Memory B cell (primary cell): ENCODE measurements around the gene MED15.

Experiments used
- ATAC-seq: fragments of 150-1000 bp; cut with Tn5 transposase; 2 replicates; pipeline ENCODE4 v1.10.0; 2021; ENCODE audit warnings: low read depth, mild to moderate bottlenecking, moderate library complexity
- DNase-seq, 2 donors: peaks; one replicate each; pipeline ENCODE4 v3.0.0; 2022; ENCODE audit warnings: low spot score in 2 of 2
- H3K27ac Mint-ChIP-seq: one replicate; pipeline ENCODE4 v1.8.0; 2022; ENCODE audit warnings: mild to moderate bottlenecking, moderate library complexity, mixed read lengths
- H3K27me3 Mint-ChIP-seq: one replicate; pipeline ENCODE4 v1.8.0; 2022; ENCODE audit warnings: mixed read lengths
- H3K36me3 Mint-ChIP-seq: one replicate; pipeline ENCODE4 v1.8.0; 2022; ENCODE audit warnings: mild to moderate bottlenecking, mixed read lengths
- H3K4me1 Mint-ChIP-seq: one replicate; pipeline ENCODE4 v1.8.0; 2022; ENCODE audit warnings: mixed read lengths
- H3K4me3 Mint-ChIP-seq: one replicate; pipeline ENCODE4 v1.8.0; 2022; ENCODE audit warnings: mild to moderate bottlenecking, moderate library complexity, mixed read lengths
- H3K9me3 Mint-ChIP-seq: one replicate; pipeline ENCODE4 v1.8.0; 2022; ENCODE audit warnings: mixed read lengths

MED15 gene

GRCh38 chr22:20567993-20568417 lies 60.6 kb downstream of the MED15 start:
- peaks cover 21% of the 10 kb centered on the region for H3K4me1 Mint-ChIP-seq
- no peak overlapping the region for H3K27ac Mint-ChIP-seq
- peaks cover 13% of the 10 kb centered on the region for H3K36me3 Mint-ChIP-seq
- ATAC-seq (no peak), DNase-seq (no peak)
- no peak overlapping the region for H3K4me3 Mint-ChIP-seq
- no peaks in the 10 kb centered on the region for H3K9me3 Mint-ChIP-seq
- H3K27me3 Mint-ChIP-seq, result no peaks in the 10 kb centered on the region

GRCh38 chr22:20568502-20569058 lies 61.2 kb downstream of the MED15 start:
- Mint-ChIP-seq H3K36me3 (peaks cover 18% of the 10 kb centered on the region), H3K4me1 (peaks cover 21% of the 10 kb centered on the region), H3K27me3 (no peaks in the 10 kb centered on the region), H3K4me3 (no peak overlapping the region), H3K27ac (peak overlapping the region; percentile 67), H3K9me3 (no peaks in the 10 kb centered on the region)
- no peak for ATAC-seq
- no peak for DNase-seq

GRCh38 chr22:20569059-20570058 lies 61.9 kb downstream of the MED15 start:
- ATAC-seq (peak; percentile 94), DNase-seq (peak in 1 of 2 donors; percentile 42)
- Mint-ChIP-seq H3K27ac (peak overlapping the region; percentile 67), H3K9me3 (no peaks in the 10 kb centered on the region), H3K4me3 (no peak overlapping the region), H3K27me3 (no peaks in the 10 kb centered on the region), H3K4me1 (peaks cover 21% of the 10 kb centered on the region), H3K36me3 (peaks cover 25% of the 10 kb centered on the region)

- H3K27me3 Mint-ChIP-seq, result no peaks in the 10 kb centered on the region
- H3K9me3 Mint-ChIP-seq, result no peaks in the 10 kb centered on the region
- H3K27ac Mint-ChIP-seq, result no peak overlapping the region
- no peak overlapping the region for H3K4me3 Mint-ChIP-seq
- no peak for ATAC-seq
- DNase-seq, result no peak
- H3K4me1 Mint-ChIP-seq, result peaks cover 21% of the 10 kb centered on the region
- H3K36me3 Mint-ChIP-seq, result peaks cover 29% of the 10 kb centered on the region
Measured at GRCh38 chr22:20571078-20571503, 63.7 kb downstream of the MED15 start.

DNA sequence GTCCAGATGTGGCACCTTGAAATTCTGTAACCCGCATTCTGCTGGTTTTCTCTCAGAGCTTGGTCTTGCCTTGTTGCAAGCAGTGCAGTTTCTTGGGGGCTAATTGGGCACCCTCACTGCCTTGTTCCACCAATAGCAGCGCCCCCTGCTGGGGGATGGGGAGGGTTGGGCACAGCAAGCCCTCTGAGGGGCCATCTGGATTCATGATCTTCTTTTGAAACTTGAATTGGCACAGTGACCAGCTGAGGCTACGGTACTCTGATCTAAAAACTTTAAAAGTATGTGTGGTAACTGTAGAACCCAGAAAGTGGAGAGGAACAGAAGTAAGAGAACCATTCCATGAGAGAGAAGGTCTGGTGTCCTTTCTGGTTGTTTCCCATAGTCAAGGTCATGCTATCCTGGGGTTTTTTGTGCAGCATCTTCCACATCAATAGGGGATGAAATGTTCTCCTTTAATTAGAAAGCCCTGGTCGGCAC lies 64.2 kb downstream of the MED15 start:
- Mint-ChIP-seq H3K4me1 (peaks cover 23% of the 10 kb centered on the region), H3K9me3 (no peaks in the 10 kb centered on the region), H3K27ac (no peak overlapping the region), H3K36me3 (peaks cover 26% of the 10 kb centered on the region), H3K4me3 (no peak overlapping the region), H3K27me3 (no peaks in the 10 kb centered on the region)
- peak; percentile 50 to 60 for DNase-seq
- no peak for ATAC-seq

GRCh38 chr22:20572132-20572802 lies 64.9 kb downstream of the MED15 start:
- peaks cover 24% of the 10 kb centered on the region for H3K36me3 Mint-ChIP-seq
- H3K9me3 Mint-ChIP-seq, result no peaks in the 10 kb centered on the region
- DNase-seq (no peak), ATAC-seq (no peak)
- H3K27me3 Mint-ChIP-seq, result no peaks in the 10 kb centered on the region
- H3K4me3 Mint-ChIP-seq, result no peak overlapping the region
- H3K4me1 Mint-ChIP-seq, result peaks cover 25% of the 10 kb centered on the region
- H3K27ac Mint-ChIP-seq, result no peak overlapping the region

DNA sequence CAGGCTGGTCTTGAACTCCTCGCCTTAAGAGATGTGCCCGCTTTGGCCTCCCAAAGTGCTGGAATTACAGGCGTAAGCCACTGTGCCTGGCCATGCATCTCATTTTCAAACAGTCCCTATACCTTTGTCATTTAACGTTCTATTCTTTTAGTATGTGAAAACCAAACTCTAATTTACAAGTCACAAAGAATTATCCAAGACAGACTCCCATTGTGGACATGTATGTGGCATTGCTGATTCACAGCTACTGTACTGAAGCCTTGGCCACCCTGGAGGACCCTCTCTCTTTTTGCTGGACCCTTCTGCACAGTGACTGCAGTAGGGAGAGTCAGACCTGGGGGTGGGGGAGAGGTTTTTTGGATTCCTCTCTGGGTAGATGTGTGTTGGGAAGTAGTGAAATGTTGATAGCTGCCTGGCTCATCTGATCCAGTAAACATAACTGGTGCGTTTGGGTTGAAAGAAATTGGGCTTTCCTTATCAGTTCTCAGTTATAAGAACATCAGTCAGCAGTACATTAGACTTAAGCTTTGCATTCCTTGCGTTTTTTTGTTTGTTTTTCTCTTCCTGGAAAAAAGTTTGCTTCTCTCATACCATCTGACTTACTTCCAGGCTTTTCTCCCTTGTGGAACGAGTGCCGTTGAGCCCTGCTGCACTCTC lies 65.9 kb downstream of the MED15 start:
- no peak for DNase-seq
- Mint-ChIP-seq H3K27me3 (no peaks in the 10 kb centered on the region), H3K4me1 (peaks cover 24% of the 10 kb centered on the region), H3K4me3 (no peak overlapping the region), H3K27ac (no peak overlapping the region), H3K36me3 (peaks cover 24% of the 10 kb centered on the region), H3K9me3 (no peaks in the 10 kb centered on the region)
- no peak for ATAC-seq

- Mint-ChIP-seq H3K4me3 (no peak overlapping the region), H3K36me3 (peaks cover 27% of the 10 kb centered on the region), H3K4me1 (peaks cover 17% of the 10 kb centered on the region), H3K27me3 (no peaks in the 10 kb centered on the region), H3K27ac (no peak overlapping the region), H3K9me3 (no peaks in the 10 kb centered on the region)
- DNase-seq (no peak), ATAC-seq (no peak)
Measured at GRCh38 chr22:20573833-20574615, 66.6 kb downstream of the MED15 start.

DNA sequence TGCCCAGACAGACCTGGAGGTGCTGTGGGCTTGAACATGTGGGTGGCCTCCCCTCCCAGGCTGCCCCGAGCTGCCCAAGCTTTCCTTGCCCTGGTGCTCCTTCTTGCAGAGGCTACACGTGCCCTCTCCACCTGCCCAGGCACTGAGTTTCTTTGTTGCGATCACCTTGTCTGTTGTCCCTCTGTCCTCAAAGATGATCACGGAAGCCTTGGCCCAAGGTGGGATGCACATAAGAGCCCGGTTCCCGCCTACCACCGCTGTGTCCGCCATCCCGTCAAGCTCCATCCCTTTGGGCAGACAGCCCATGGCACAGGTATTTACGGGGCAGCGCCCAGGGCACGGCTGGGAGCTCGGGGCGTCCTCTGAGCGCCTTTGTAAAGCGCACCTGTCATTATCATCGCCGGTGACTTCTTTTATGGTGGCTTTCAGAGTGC lies 67.5 kb downstream of the MED15 start:
- no peaks in the 10 kb centered on the region for H3K9me3 Mint-ChIP-seq
- no peak for DNase-seq
- H3K4me3 Mint-ChIP-seq, result no peak overlapping the region
- H3K4me1 Mint-ChIP-seq, result peaks cover 10% of the 10 kb centered on the region
- ATAC-seq, result no peak
- H3K36me3 Mint-ChIP-seq, result peaks cover 25% of the 10 kb centered on the region
- no peaks in the 10 kb centered on the region for H3K27me3 Mint-ChIP-seq
- peak overlapping the region; percentile 64 for H3K27ac Mint-ChIP-seq

DNA sequence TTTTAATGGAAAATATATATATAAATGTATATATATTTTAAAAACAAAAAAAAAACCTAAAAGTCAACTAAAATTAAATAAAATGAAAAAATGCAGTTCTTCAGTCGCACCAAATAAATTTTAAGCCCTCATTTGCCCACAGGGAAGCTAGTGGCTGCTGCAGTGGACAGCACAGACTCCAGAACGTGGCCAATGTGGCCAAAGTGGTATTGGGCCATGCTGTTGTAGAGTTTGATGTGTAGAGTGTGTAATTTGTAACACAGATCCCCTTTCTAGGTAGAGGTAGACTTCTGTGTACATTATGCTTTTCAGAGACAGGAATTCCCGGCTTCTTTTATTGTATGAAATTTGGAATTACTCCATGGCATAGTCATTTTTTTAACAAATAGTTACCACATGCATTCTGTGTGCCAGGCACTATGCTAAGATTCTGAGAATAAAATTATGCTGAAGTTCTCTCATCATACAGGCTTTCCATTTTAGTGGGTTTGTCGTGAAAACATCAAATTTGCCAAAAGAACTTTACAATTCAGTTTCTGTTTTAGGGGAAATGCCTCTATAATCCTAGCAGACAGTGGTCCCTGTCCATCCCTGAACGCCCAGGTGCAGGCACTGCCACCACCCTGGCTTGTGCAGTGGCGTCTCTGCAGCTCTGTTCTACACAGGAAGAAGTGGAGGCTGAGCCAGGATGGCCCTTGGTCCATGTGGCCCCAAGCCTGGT lies 68.5 kb downstream of the MED15 start:
- Mint-ChIP-seq H3K4me3 (no peak overlapping the region), H3K4me1 (peaks cover 8% of the 10 kb centered on the region), H3K27me3 (no peaks in the 10 kb centered on the region), H3K36me3 (peaks cover 25% of the 10 kb centered on the region), H3K9me3 (no peaks in the 10 kb centered on the region), H3K27ac (peak overlapping the region; percentile 22)
- ATAC-seq (no peak), DNase-seq (no peak)

GRCh38 chr22:20576445-20576816 lies 69.0 kb downstream of the MED15 start:
- Mint-ChIP-seq H3K36me3 (peaks cover 25% of the 10 kb centered on the region), H3K27ac (no peak overlapping the region)

DNA sequence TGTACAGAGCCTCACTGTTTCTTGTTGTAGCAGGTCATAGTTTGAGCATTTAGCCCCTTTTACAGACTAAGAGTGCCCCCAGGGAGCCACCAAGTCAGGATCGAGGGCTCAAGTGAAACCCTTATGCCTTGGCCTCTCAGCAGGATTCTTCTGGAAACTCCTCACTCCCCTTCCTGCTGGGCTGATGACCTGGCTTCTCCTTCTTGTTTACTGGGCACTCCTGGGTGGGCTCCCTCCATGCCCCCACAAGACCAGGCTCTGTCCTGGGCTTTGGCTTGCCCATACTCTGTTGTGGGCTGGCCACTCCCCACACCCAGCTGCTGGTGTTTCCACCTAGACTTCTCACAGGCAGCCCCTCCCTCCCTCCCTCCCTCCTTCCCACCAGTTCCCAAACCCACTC lies 69.6 kb downstream of the MED15 start:
- Mint-ChIP-seq H3K27ac (no peak overlapping the region), H3K36me3 (peaks cover 23% of the 10 kb centered on the region), H3K4me1 (peaks cover 5% of the 10 kb centered on the region), H3K9me3 (no peaks in the 10 kb centered on the region), H3K4me3 (no peak overlapping the region), H3K27me3 (no peaks in the 10 kb centered on the region)
- ATAC-seq (no peak), DNase-seq (no peak)

More at GRCh38 chr22:20576445-20576816, 69.0 kb downstream of the MED15 start:
- Mint-ChIP-seq H3K4me1 (peaks cover 8% of the 10 kb centered on the region), H3K27me3 (no peaks in the 10 kb centered on the region), H3K4me3 (no peak overlapping the region), H3K9me3 (no peaks in the 10 kb centered on the region)
- DNase-seq (no peak), ATAC-seq (no peak)
